IMR-90 (cell line): ENCODE results near the gene NPAS3. TPM values are rescaled to one million over a fixed set of nuclear protein-coding genes. Genes with fewer than 3 reads are reported as not detected.

Experiments used
- ATAC-seq: fragments of 200-7000 bp; cut with Tn5 transposase; 2 replicates; pipeline ENCODE4 v1.9.1; 2020; ENCODE audit warnings: low read depth, mild to moderate bottlenecking, moderate library complexity
- BruUV-seq: library from RNA; stranded (reverse); fragments of 400-500 nt; replicated peaks from 2 replicates; lab custom pipeline; 2021; lab: Mats Ljungman, UMichigan
- CTCF ChIA-PET: fragments of 300-600 bp; formaldehyde crosslinking; extraction: SDS; loops from one replicate; lab custom pipeline; 2021; ENCODE audit warnings: antibody characterized with exemption; lab: Yijun Ruan, JAX
- POLR2A ChIA-PET: fragments of 300-600 bp; sonication (Branson Sonifier 250); formaldehyde crosslinking; loops from one replicate; lab custom pipeline; 2022; ENCODE audit warnings: antibody characterized with exemption; ENCODE audit not compliant: unreplicated experiment; lab: Charles Lee
- DNase-seq: peaks from one replicate; pipeline ENCODE4 v3.0.0; 2013
- H2AFZ ChIP-seq: replicated peaks from 2 replicates; pipeline ENCODE3; 2013; ENCODE audit warnings: low read length, mild to moderate bottlenecking; ENCODE audit not compliant: poor library complexity
- H2AK5ac ChIP-seq: 2 replicates; pipeline ENCODE4 v1.6.1; 2013; ENCODE audit warnings: low read depth, low read length, inconsistent platforms
- H2AK9ac ChIP-seq: replicated peaks from 2 replicates; pipeline ENCODE3; 2013; ENCODE audit warnings: mild to moderate bottlenecking, low read depth, low read length, moderate library complexity; ENCODE audit not compliant: poor library complexity
- H2BK120ac ChIP-seq: 2 replicates; pipeline ENCODE4 v1.6.1; 2013; ENCODE audit warnings: low read depth, low read length, inconsistent platforms
- H2BK15ac ChIP-seq: 3 replicates; pipeline ENCODE4 v1.6.1; 2013; ENCODE audit warnings: low read depth, low read length, inconsistent platforms
- H2BK20ac ChIP-seq: 2 replicates; pipeline ENCODE4 v1.6.1; 2013; ENCODE audit warnings: low read depth, mild to moderate bottlenecking, inconsistent platforms, low read length, moderate library complexity
- H2BK5ac ChIP-seq: 2 replicates; pipeline ENCODE4 v1.6.1; 2013; ENCODE audit warnings: mild to moderate bottlenecking, low read depth, low read length, inconsistent platforms; ENCODE audit not compliant: poor library complexity, severe bottlenecking
- H3K14ac ChIP-seq: replicated peaks from 2 replicates; pipeline ENCODE4 v1.6.1; 2013; ENCODE audit warnings: low read depth, low read length, inconsistent platforms
- H3K18ac ChIP-seq: 2 replicates; pipeline ENCODE4 v1.6.1; 2013; ENCODE audit warnings: low read depth, low read length, control low read depth
- H3K23ac ChIP-seq: 2 replicates; pipeline ENCODE4 v1.6.1; 2013; ENCODE audit warnings: low read depth, low read length, inconsistent platforms
- H3K27ac ChIP-seq: 2 replicates; pipeline ENCODE4 v1.5.1; 2013; ENCODE audit warnings: mild to moderate bottlenecking, control low read depth, low read length; ENCODE audit not compliant: insufficient read depth
- H3K27me3 ChIP-seq: 2 replicates; pipeline ENCODE4 v1.6.1; 2013; ENCODE audit warnings: low read length; ENCODE audit not compliant: control insufficient read depth, insufficient read depth
- H3K36me3 ChIP-seq: 2 replicates; pipeline ENCODE4 v1.6.1; 2013; ENCODE audit warnings: low read length, mixed read lengths; ENCODE audit not compliant: control insufficient read depth, insufficient read depth
- H3K4ac ChIP-seq: 2 replicates; pipeline ENCODE4 v1.6.1; 2013; ENCODE audit warnings: low read depth, low read length, inconsistent platforms
- H3K4me1 ChIP-seq: 2 replicates; pipeline ENCODE4 v1.6.1; 2013; ENCODE audit warnings: low read length, mixed read lengths; ENCODE audit not compliant: control insufficient read depth, insufficient read depth
- H3K4me2 ChIP-seq: 2 replicates; pipeline ENCODE4 v1.6.1; 2013; ENCODE audit warnings: low read depth, mild to moderate bottlenecking, control low read depth, low read length, moderate library complexity
- H3K4me3 ChIP-seq: 2 replicates; pipeline ENCODE4 v1.5.1; 2013; ENCODE audit warnings: low read depth, mild to moderate bottlenecking, control low read depth, low read length, moderate library complexity; ENCODE audit not compliant: insufficient read depth
- H3K56ac ChIP-seq: 2 replicates; pipeline ENCODE4 v1.6.1; 2013; ENCODE audit warnings: low read length, inconsistent platforms; ENCODE audit not compliant: insufficient read depth; ENCODE audit errors: extremely low read depth
- H3K79me1 ChIP-seq, 2 experiments: 2 replicates each; pipeline ENCODE4 v1.6.1; 2013; ENCODE audit warnings: low read length in 2 of 2, inconsistent platforms in 1 of 2, low read depth in 1 of 2
- H3K9ac ChIP-seq: 2 replicates; pipeline ENCODE4 v1.6.1; 2013; ENCODE audit warnings: low read depth, low read length, control low read depth
- H3K9me1 ChIP-seq: 2 replicates; pipeline ENCODE4 v1.6.1; 2013; ENCODE audit warnings: low read length, inconsistent platforms; ENCODE audit not compliant: insufficient read depth
- H3K9me3 ChIP-seq: 2 replicates; pipeline ENCODE4 v1.6.1; 2013; ENCODE audit warnings: low read length; ENCODE audit not compliant: control insufficient read depth, insufficient read depth
- H4K20me1 ChIP-seq: 2 replicates; pipeline ENCODE4 v1.6.1; 2013; ENCODE audit warnings: low read length, inconsistent platforms; ENCODE audit not compliant: insufficient read depth
- H4K5ac ChIP-seq: 2 replicates; pipeline ENCODE4 v1.6.1; 2013; ENCODE audit warnings: mild to moderate bottlenecking, low read depth, low read length, control low read depth
- H4K8ac ChIP-seq, 2 experiments: 2 replicates each; pipeline ENCODE4 v1.6.1; 2013; ENCODE audit warnings: low read depth in 2 of 2, low read length in 2 of 2, control low read depth in 1 of 2, inconsistent platforms in 1 of 2
- H4K91ac ChIP-seq: 2 replicates; pipeline ENCODE4 v1.6.1; 2013; ENCODE audit warnings: low read depth, low read length, inconsistent platforms; ENCODE audit not compliant: insufficient read depth
- BHLHE40 ChIP-seq: fragments of 150-350 bp; IDR thresholded peaks from 2 replicates; pipeline ENCODE4 v1.6.1; 2016; ENCODE audit warnings: mild to moderate bottlenecking, low read depth, low read length
- CEBPB ChIP-seq: IDR thresholded peaks from 2 replicates; pipeline ENCODE4 v1.6.1; 2012; ENCODE audit warnings: low read depth, low read length, improper control_type of control experiment
- CTCF ChIP-seq: conservative IDR thresholded peaks from 2 replicates; pipeline ENCODE4 v1.5.1; 2012; ENCODE audit warnings: mild to moderate bottlenecking, low read depth, low read length, improper control_type of control experiment
- ELK1 ChIP-seq: fragments of 150-350 bp; IDR thresholded peaks from 2 replicates; pipeline ENCODE4 v1.6.1; 2016; ENCODE audit warnings: low read depth, mild to moderate bottlenecking, low read length, moderate library complexity, borderline replicate concordance
- FOS ChIP-seq: fragments of 150-350 bp; IDR thresholded peaks from 2 replicates; pipeline ENCODE4 v1.6.1; 2016; ENCODE audit warnings: low read depth, low read length
- MAZ ChIP-seq: IDR thresholded peaks from 2 replicates; pipeline ENCODE4 v1.6.1; 2012; ENCODE audit warnings: low read depth, mild to moderate bottlenecking, low read length, improper control_type of control experiment, moderate library complexity, borderline replicate concordance
- NFE2L2 ChIP-seq: fragments of 150-350 bp; IDR thresholded peaks from 2 replicates; pipeline ENCODE4 v1.6.1; 2016; ENCODE audit warnings: low read depth, mild to moderate bottlenecking, low read length
- POLR2A ChIP-seq: IDR thresholded peaks from 2 replicates; pipeline ENCODE4 v1.6.1; 2012; ENCODE audit warnings: mild to moderate bottlenecking, low read depth, low read length
- RAD21 ChIP-seq: IDR thresholded peaks from 2 replicates; pipeline ENCODE4 v1.6.1; 2012; ENCODE audit warnings: low read length, improper control_type of control experiment
- RCOR1 ChIP-seq: IDR thresholded peaks from 2 replicates; pipeline ENCODE4 v1.6.1; 2012; ENCODE audit warnings: mild to moderate bottlenecking, low read length, improper control_type of control experiment; ENCODE audit not compliant: insufficient replicate concordance
- RFX5 ChIP-seq: IDR thresholded peaks from 2 replicates; pipeline ENCODE4 v1.8.0; 2012; ENCODE audit warnings: low read depth, mild to moderate bottlenecking, low read length, moderate library complexity
- SMC3 ChIP-seq: fragments of 150-350 bp; IDR thresholded peaks from 2 replicates; pipeline ENCODE4 v1.6.1; 2016; ENCODE audit warnings: low read depth, mild to moderate bottlenecking, antibody characterized with exemption, low read length, moderate library complexity
- USF2 ChIP-seq: fragments of 150-350 bp; IDR thresholded peaks from 2 replicates; pipeline ENCODE4 v1.6.1; 2017; ENCODE audit warnings: mild to moderate bottlenecking, antibody characterized with exemption, low read length, low read depth
- WGBS, 2 experiments: methylation state at CpG; one replicate each; pipeline versions ENCODE4 v1.1.5 to v1.1.7; 2013; ENCODE audit warnings: missing lambda C conversion rate in 2 of 2; ENCODE audit not compliant: insufficient read length in 1 of 2; ENCODE audit errors: extremely low coverage in 2 of 2; 5-methylcytosine and 5-hydroxymethylcytosine counted together
- dilution Hi-C: fragments of 300-500 bp; cut with HindIII; formaldehyde crosslinking; loops from one replicate; pipeline ENCODE4 v1.14.3; 2018; ENCODE audit warnings: low sequenced_read_pairs; ENCODE audit not compliant: unreplicated experiment
- in situ Hi-C: fragments of 300-500 bp; cut with MboI; formaldehyde crosslinking; loops from 3 replicates; pipeline ENCODE4 v1.14.3; 2019; ENCODE audit warnings: low sequenced_read_pairs, inconsistent platforms, mixed read lengths
- intact Hi-C: fragments of 100-400 bp; cut with micrococcal nuclease; formaldehyde crosslinking; loops from 2 replicates; pipeline ENCODE4 v1.10.0; 2022
- polyA plus RNA-seq, 3 experiments: library from polyadenylated mRNA; depleted of rRNA; stranded (reverse); fragments of >200 nt; gene quantifications; 2 replicates each; pipeline ENCODE4 v1.2.3, GENCODE V29; 2012; ENCODE audit warnings: low replicate concordance in 1 of 3
- total RNA-seq: library from RNA; depleted of rRNA; stranded (reverse); fragments of >200 nt; gene quantifications from 2 replicates; pipeline ENCODE4 v1.2.3, GENCODE V29; 2012

NPAS3 gene
- total and polyA plus RNA-seq, 2 of the 4 experiments (the other 2 are of a cell fraction), result not detected

- intact Hi-C loops, result no loop called here
- Histone ChIP-seq H4K8ac (no peak overlapping the region), H3K18ac (no peak overlapping the region), H3K4me1 (no peaks in the 10 kb centered on the region), H2BK5ac (no peak overlapping the region), H3K4me3 (no peak overlapping the region), H3K79me1 (no peaks in the 10 kb centered on the region), H4K5ac (no peak overlapping the region), H3K9me3 (no peaks in the 10 kb centered on the region), H2AFZ (no peak overlapping the region), H3K23ac (no peak overlapping the region), H2BK120ac (no peak overlapping the region), H3K4ac (no peak overlapping the region), H4K91ac (no peak overlapping the region), H3K27ac (no peak overlapping the region), H2AK5ac (no peak overlapping the region), H4K20me1 (no peaks in the 10 kb centered on the region), H3K36me3 (no peaks in the 10 kb centered on the region), H2AK9ac (no peak overlapping the region), H3K27me3 (no peaks in the 10 kb centered on the region), H3K9me1 (no peaks in the 10 kb centered on the region), H2BK15ac (no peak overlapping the region), H2BK20ac (no peak overlapping the region), H3K9ac (no peak overlapping the region), H3K4me2 (no peak overlapping the region), H3K14ac (no peak overlapping the region), H3K56ac (no peak overlapping the region)
- dilution Hi-C loops, result no loop called here
- ATAC-seq (no peak), DNase-seq (no peak)
- ChIA-PET POLR2A (no interaction called here), CTCF (no interaction called here)
- in situ Hi-C loops, result no loop called here
- WGBS, 2 experiments, result no CpG with 5 or more reads among the region's 3 CpGs
- TF ChIP-seq FOS (no peak), CEBPB (no peak), POLR2A (no peak), RFX5 (no peak), MAZ (no peak), NFE2L2 (no peak), SMC3 (no peak), USF2 (no peak), RAD21 (no peak), BHLHE40 (no peak), ELK1 (no peak), CTCF (no peak), RCOR1 (no peak)
- BruUV-seq, result no TSS peak
Measured at GRCh38 chr14:33510991-33511390, 572.3 kb downstream of the NPAS3 start.
